GM19239 (cell line): ENCODE data around the gene KIAA1671.

Experiments used
- DNase-seq: peaks from one replicate; pipeline ENCODE4 v3.0.0; 2011; ENCODE audit warnings: low spot score; ENCODE audit not compliant: insufficient read length
- FAIRE-seq: peaks from 2 replicates; lab custom pipeline; 2011; peaks lifted over from hg19 to GRCh38; lab: Jason Lieb, UNC

The KIAA1671 gene

DNA sequence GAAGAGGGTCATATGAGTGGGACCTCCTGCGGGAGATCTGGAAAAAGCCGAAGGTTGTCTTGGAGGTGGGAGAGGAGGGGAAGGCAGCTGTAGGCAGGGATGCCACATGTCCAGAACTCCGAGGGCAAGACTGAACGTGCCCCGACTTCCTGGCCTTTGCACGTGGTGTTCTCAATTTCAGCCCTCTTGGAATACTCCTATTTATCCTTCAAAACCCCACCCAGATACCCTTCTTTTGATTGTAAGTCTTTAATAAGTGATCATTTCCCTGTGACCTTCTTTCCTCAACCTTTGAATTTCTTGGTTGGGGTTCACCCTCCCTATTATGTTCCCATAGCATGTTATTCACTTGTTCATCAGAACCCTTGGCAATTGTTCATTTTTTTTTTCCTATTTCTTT is 151.9 kb downstream of the KIAA1671 start:
- DNase-seq (no peak), FAIRE-seq (no peak)

- no peak for DNase-seq
- FAIRE-seq = no peak
Observed at GRCh38 chr22:25105817-25106650, 153.5 kb downstream of the KIAA1671 start.

DNA sequence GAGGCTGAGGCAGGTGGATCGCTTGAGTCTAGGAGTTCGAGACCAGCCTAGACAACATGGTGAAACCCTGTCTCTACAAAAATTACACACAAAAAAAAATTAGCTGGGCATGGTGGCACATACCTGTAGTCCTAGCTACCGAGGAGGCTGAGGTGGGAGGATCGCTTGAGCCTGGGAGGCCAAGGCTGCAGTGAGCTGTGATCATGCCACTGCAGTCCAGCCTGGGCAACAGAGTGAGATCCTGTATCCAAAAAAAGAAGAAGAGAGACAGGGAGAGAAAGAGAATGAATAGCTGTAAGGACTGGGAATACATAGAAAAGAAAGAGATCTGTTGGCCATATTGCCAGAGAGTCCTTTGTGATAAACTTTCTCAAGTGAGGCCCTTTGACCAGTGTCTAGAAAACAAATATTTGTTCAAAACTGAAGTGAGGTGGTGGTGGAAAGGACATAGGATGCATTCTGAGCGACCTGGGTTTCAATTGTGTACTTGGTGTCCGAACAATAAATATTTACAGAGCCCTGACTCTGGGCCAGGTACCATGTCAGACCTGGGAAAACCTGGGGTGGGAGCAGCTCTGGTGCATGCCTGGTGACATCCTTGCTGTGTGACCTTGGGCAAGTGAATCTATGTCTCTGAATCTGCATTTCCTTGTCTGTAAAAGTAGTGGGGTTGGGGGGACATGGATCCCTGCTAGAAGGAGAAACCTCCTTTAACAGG is 157.5 kb downstream of the KIAA1671 start:
- no peak for FAIRE-seq
- no peak for DNase-seq

GRCh38 chr22:25110596-25110845 is 158.0 kb downstream of the KIAA1671 start:
- DNase-seq = no peak
- FAIRE-seq = no peak

DNA sequence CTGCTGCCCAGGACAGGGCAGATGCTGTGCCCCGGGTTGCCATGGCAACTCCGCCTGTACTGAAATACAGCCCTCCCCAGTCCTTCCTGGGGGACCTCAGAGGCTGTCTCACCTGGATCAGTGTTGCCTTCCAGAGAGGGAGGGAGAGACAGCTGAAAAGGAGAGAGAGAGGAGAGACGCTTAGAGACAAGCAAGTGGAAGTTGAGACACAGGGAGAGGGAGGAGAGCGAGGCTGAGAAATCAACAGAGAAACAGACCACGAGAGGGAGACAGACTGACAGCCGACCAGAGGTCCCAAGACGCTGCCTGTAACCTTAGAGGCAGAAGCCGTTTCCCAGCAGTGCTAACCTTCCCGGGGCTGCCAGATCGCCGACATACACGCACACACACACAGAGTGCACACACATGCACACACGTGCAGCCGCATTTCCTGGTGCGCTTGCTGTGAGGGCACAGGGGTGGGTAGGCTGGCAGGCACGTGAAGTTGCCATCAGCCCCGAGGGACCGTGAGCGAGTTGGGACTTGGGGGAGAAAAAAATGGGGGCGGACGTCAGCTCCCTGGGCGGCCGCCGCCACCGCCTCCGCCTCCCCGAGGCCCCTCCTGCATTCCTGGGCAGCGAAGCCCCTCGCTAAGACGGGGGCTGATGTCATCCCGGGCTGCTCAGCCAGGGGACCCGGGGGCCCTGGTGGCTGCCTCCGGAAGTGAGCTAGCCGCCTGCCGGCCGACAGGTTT is 158.5 kb downstream of the KIAA1671 start:
- DNase-seq (peak; percentile 78), FAIRE-seq (peak; percentile 80)

DNA sequence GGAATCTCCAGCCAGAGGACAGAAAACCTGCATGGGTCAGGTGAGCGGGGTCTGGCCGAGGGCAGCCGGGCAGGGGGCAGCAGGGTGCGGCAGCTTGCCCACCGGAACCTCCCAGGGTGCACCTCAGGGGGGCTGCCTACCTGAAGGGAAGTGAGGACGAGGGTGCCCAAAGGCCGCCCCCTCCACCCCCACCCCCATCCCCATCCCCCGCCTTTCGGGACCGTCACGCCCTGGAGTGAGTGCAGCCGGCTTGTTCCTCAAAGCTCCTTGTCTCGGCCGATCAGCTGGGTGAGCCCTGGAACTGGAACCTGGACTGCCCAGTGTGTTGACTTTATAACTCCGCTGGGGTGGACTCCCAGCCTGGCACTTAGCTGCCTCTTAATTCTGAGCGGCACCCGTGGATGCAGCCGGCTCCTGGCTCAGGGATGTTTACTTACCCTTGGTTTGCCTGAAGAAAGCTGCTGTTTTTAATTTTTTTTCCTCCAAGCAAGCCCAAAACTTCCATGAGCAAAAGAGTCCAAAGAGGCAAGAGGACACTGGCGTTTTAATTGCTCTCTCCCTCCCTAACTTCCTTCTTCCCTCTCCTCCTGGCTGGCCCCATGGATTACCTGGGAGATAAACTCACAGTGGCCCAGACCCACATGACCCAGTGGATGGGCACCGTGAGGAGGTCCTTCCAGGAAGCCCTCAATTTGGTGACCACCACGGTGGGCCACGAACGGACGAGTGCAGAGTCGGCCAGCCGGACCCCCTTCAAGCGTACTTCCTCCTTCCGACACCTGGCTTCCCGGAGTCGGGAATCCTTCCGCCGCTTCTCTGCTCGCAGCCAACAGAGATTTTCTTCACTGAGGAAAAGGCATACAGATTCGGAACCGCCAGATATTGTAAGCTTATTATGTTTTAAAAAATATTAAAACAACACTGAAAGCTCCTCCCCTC is 159.3 kb downstream of the KIAA1671 start:
- no peak for DNase-seq
- no peak for FAIRE-seq

- no peak for DNase-seq
- no peak for FAIRE-seq
Observed at GRCh38 chr22:25112538-25113253, 160.2 kb downstream of the KIAA1671 start.

- DNase-seq (no peak), FAIRE-seq (no peak)
Observed at GRCh38 chr22:25113316-25113721, 160.8 kb downstream of the KIAA1671 start.

- FAIRE-seq = no peak
- DNase-seq = no peak
Observed at GRCh38 chr22:25114369-25115362, 162.2 kb downstream of the KIAA1671 start.

DNA sequence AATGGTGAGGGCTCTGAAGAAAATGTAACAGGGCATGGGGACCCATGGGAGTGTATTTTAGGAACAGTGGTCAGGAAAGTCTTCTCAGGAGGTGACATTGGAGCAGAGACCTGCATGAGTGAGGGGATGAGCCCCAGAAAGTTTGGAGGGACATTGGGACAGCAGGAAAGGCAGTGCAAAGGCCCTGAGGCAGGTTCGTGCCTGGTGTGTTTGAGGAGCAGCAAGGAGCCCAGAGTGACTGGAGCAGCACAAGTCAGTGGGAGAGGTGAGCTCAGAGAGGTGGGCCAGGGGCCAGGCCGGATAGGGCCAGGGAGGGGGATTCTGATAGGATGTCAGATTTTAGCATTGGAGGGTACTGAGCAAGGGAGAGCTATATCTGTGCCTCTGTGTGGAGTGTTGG is 167.1 kb downstream of the KIAA1671 start:
- FAIRE-seq (no peak), DNase-seq (no peak)

- DNase-seq = no peak
- FAIRE-seq = no peak
Observed at GRCh38 chr22:25120093-25120561, 167.6 kb downstream of the KIAA1671 start.

GRCh38 chr22:25120761-25121212 is 168.3 kb downstream of the KIAA1671 start:
- no peak for DNase-seq
- no peak for FAIRE-seq

GRCh38 chr22:25122136-25122764 is 169.7 kb downstream of the KIAA1671 start:
- no peak for FAIRE-seq
- no peak for DNase-seq

GRCh38 chr22:25123677-25124076 is 171.2 kb downstream of the KIAA1671 start:
- no peak for FAIRE-seq
- DNase-seq = no peak

DNA sequence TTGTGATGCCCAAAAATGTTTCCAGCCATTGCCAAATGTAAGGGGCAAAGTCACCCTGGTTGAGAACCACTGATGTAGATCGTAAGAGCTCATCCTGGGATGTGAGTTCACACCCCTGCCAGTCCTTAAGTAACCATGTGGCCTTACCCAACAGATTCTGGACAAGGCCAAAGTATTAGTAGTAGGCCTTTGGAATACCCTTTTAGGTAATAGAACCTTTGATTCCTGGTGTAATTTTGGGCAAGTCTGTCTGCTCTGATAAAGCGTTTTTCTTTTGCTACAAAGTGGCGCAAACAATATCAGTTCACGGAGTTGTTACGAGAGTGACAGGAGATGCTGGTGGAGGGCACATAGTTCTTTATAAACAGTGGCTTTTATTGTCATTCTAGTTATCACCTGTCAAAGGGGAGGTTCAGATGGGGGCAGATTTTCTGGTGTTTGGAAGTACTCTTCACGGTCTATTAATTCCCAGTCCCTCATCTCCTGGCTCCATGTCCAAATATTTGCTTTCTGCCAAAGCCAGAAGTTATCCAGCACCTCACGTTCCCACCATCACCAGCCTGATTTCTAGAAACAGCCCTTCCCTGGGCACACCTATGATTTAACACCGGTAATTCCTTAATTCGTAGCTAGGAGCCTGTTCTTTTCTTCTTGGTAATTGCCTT is 173.3 kb downstream of the KIAA1671 start:
- FAIRE-seq (no peak), DNase-seq (no peak)

- FAIRE-seq = no peak
Observed at GRCh38 chr22:25126510-25126909, 174.0 kb downstream of the KIAA1671 start.

GRCh38 chr22:25127318-25127717 is 174.8 kb downstream of the KIAA1671 start:
- FAIRE-seq (no peak), DNase-seq (no peak)

More at GRCh38 chr22:25126510-25126909, 174.0 kb downstream of the KIAA1671 start:
- DNase-seq = no peak
